SJSA1 (cell line): ENCODE results near the gene RPL9. TPM values are rescaled to one million over a fixed set of nuclear protein-coding genes. Genes with fewer than 3 reads are reported as not detected.

ENCODE experiments used
- DNase-seq, 2 experiments: peaks; one replicate each; pipeline ENCODE4 v3.0.0-alpha.2; 2015 to 2020; ENCODE audit warnings: low spot score in 2 of 2, low read depth in 1 of 2
- H3K27ac ChIP-seq: fragments of 250-450 bp; sonication (Bioruptor Pico); 2 replicates; pipeline ENCODE4 v1.5.1; 2020; ENCODE audit warnings: mild to moderate bottlenecking, moderate library complexity
- H3K27me3 ChIP-seq: fragments of 250-450 bp; sonication (Bioruptor Pico); replicated peaks from 2 replicates; pipeline ENCODE4 v1.5.1; 2020; ENCODE audit warnings: mild to moderate bottlenecking, moderate library complexity
- H3K36me3 ChIP-seq: fragments of 250-450 bp; sonication (Bioruptor Pico); 2 replicates; pipeline ENCODE4 v1.5.1; 2020; ENCODE audit warnings: mild to moderate bottlenecking
- H3K4me1 ChIP-seq: fragments of 250-450 bp; sonication (Bioruptor Pico); replicated peaks from 2 replicates; pipeline ENCODE4 v1.6.1; 2021; ENCODE audit warnings: mild to moderate bottlenecking
- H3K4me3 ChIP-seq: fragments of 250-450 bp; sonication (Bioruptor Pico); 2 replicates; pipeline ENCODE4 v1.5.1; 2020; ENCODE audit warnings: mild to moderate bottlenecking
- H3K9me3 ChIP-seq: fragments of 250-450 bp; sonication (Bioruptor Pico); replicated peaks from 2 replicates; pipeline ENCODE4 v1.5.1; 2020; ENCODE audit warnings: mild to moderate bottlenecking
- total RNA-seq: library from RNA; depleted of rRNA; stranded (reverse); fragments of >200 nt; shearing (Covaris generic); gene quantifications from 2 replicates; pipeline ENCODE4 v1.2.3, GENCODE V29; 2014

RPL9 gene
- total RNA-seq, 1 experiment from 2014 or later, result 1,737 TPM

DNA sequence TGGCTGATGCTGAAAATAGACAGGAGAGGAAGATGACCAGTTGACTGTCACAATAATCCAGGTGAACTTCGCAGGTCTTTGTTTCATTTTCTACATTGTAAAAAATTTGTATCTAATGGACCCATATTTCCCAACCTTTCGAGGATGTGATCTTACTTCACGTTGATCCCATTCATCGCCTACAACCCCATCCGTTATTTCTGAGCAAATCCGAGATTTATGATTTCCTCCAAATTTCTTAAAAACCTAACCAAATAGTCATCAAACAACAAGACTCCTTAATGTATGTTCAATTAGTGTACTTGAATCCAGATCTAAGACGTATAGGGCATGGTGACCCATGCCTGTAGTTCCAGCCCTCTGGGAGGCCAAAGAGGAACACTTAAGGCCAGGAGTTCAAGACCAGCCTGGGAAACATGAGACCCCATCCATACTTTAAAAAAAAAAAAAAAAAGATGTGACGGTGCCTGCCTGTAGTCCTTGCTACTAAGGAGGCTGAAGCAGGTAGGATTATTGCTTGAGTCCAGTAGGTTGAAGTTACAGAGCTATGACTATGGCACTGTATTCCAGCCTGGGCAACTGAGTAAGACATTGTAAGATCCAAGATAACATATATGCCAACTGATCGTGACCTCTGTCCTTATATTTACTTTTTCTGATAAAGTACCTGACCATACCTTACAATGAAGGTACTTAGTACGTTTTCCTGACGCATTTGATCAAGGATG is 5.7 kb downstream of the RPL9 start:
- Histone ChIP-seq H3K27me3 (no peaks in the 10 kb centered on the region), H3K9me3 (no peaks in the 10 kb centered on the region), H3K36me3 (peaks cover 68% of the 10 kb centered on the region), H3K27ac (no peak overlapping the region), H3K4me3 (no peak overlapping the region), H3K4me1 (peaks cover 7% of the 10 kb centered on the region)
- no peak for DNase-seq

- peaks cover 60% of the 10 kb centered on the region for H3K36me3 ChIP-seq
Measured at GRCh38 chr4:39452153-39452859, 6.4 kb downstream of the RPL9 start.

DNA sequence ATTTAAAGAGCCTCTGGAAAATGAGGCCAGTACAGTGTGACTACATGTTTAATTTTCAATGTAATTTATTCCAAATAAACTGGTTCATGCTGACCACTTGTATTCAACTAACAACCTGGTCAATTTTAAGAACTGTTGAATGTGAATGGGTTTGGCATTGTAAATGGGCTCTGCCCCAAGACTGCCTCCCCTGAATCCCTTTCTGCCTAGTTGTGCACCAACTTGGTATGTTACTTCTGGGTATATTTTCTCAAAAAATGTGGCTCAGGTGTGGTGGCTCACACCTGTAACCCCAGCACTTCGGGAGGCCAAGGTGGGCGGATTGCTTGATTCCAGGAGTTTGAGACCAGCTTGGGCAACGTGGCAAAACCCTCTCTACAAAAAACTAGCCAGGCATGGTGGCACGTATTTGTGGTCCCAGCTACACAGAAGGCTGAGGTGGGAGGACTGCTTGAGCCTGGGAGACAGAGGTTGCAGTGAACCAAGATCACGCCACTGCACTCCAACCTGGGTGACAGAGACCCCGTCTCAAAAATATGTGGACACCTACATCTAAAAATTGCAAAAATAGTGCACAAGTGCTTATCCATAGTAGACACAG is 7.2 kb downstream of the RPL9 start:
- no peaks in the 10 kb centered on the region for H3K27me3 ChIP-seq
- H3K27ac ChIP-seq, result no peak overlapping the region
- no peaks in the 10 kb centered on the region; the same call in 1 of the 2 replicates for H3K4me1 ChIP-seq
- H3K9me3 ChIP-seq, result no peaks in the 10 kb centered on the region
- DNase-seq, result no peak
- H3K4me3 ChIP-seq, result no peak overlapping the region
- H3K36me3 ChIP-seq, result peaks cover 53% of the 10 kb centered on the region

More at GRCh38 chr4:39452153-39452859, 6.4 kb downstream of the RPL9 start:
- DNase-seq, result no peak
- H3K4me1 ChIP-seq, result peaks cover under 1% of the 10 kb centered on the region
- H3K9me3 ChIP-seq, result no peaks in the 10 kb centered on the region
- no peak overlapping the region for H3K27ac ChIP-seq
- H3K27me3 ChIP-seq, result no peaks in the 10 kb centered on the region
- H3K4me3 ChIP-seq, result no peak overlapping the region

- H3K4me3 ChIP-seq, result no peak overlapping the region
- no peak overlapping the region for H3K27ac ChIP-seq
Measured at GRCh38 chr4:39450618-39451017, 8.1 kb downstream of the RPL9 start.

GRCh38 chr4:39446842-39447573 is 11.7 kb downstream of the RPL9 start:
- H3K36me3 ChIP-seq, result peaks cover 9% of the 10 kb centered on the region
- no peaks in the 10 kb centered on the region for H3K9me3 ChIP-seq
- H3K27me3 ChIP-seq, result no peaks in the 10 kb centered on the region
- no peak overlapping the region for H3K27ac ChIP-seq
- DNase-seq, result no peak
- no peaks in the 10 kb centered on the region for H3K4me1 ChIP-seq
- no peak overlapping the region for H3K4me3 ChIP-seq

More at GRCh38 chr4:39450618-39451017, 8.1 kb downstream of the RPL9 start:
- Histone ChIP-seq H3K36me3 (peaks cover 44% of the 10 kb centered on the region), H3K27me3 (no peaks in the 10 kb centered on the region), H3K4me1 (no peaks in the 10 kb centered on the region), H3K9me3 (no peaks in the 10 kb centered on the region)
- no peak for DNase-seq

GRCh38 chr4:39446483-39446841 is 12.3 kb downstream of the RPL9 start:
- Histone ChIP-seq H3K4me3 (no peak overlapping the region), H3K27me3 (no peaks in the 10 kb centered on the region)

GRCh38 chr4:39442998-39443397 is 15.7 kb downstream of the RPL9 start:
- Histone ChIP-seq H3K9me3 (no peaks in the 10 kb centered on the region), H3K27ac (no peak overlapping the region), H3K27me3 (no peaks in the 10 kb centered on the region), H3K36me3 (no peaks in the 10 kb centered on the region), H3K4me1 (no peaks in the 10 kb centered on the region), H3K4me3 (no peak overlapping the region)
- no peak for DNase-seq

More at GRCh38 chr4:39446483-39446841, 12.3 kb downstream of the RPL9 start:
- Histone ChIP-seq H3K27ac (no peak overlapping the region), H3K9me3 (no peaks in the 10 kb centered on the region), H3K4me1 (no peaks in the 10 kb centered on the region), H3K36me3 (peaks cover 4% of the 10 kb centered on the region)
- DNase-seq, result no peak

- Histone ChIP-seq H3K27me3 (no peaks in the 10 kb centered on the region), H3K4me1 (no peaks in the 10 kb centered on the region), H3K9me3 (no peaks in the 10 kb centered on the region), H3K36me3 (no peaks in the 10 kb centered on the region), H3K27ac (no peak overlapping the region), H3K4me3 (no peak overlapping the region)
- no peak for DNase-seq
Measured at GRCh38 chr4:39441593-39441992, 17.1 kb downstream of the RPL9 start.

DNA sequence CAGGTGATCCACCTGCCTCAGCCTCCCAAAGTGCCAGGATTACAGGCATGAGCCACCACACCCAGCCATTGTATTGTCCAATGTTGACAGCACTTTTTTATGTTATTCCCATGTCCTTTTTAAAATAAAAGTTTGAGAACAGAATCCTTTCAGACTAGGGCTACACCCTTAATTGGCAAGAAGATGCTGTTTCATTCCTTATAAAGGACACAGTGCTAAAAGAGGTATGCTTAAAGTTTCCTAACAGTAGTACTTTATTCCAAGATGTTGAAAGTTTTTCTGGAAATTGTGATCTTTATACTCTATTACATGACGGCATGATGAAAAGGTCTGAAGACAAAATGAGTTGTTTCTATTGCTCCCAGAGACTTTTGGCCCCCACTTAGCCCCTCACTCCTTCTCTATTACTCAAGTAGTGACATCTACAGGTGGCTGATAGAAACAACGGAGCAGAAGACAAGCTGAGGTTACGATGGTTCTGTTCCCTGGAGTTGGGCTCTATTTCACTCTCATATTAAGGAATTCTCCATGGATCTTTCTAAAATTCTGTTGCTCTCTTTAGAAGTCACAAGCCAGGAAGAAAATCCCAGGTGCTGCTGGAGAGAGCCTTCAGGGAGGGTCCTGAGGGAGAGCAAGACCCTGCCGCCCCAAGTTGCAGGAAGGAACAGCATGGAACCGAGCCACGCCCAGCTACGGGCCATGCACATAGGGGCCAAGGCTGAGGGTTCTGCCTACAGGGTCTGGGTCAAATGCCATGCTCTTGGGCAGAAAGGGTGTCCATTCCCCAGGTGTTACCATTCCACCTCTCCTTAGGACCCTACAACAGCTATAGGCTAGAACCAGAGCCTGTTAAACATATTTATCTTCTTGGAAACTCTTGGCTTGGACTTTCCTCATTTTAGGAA is 22.8 kb downstream of the RPL9 start:
- no peaks in the 10 kb centered on the region for H3K36me3 ChIP-seq
- H3K27ac ChIP-seq, result no peak overlapping the region
- no peak for DNase-seq
- H3K4me1 ChIP-seq, result no peaks in the 10 kb centered on the region
- H3K4me3 ChIP-seq, result no peak overlapping the region
- no peaks in the 10 kb centered on the region for H3K27me3 ChIP-seq
- no peaks in the 10 kb centered on the region for H3K9me3 ChIP-seq

DNA sequence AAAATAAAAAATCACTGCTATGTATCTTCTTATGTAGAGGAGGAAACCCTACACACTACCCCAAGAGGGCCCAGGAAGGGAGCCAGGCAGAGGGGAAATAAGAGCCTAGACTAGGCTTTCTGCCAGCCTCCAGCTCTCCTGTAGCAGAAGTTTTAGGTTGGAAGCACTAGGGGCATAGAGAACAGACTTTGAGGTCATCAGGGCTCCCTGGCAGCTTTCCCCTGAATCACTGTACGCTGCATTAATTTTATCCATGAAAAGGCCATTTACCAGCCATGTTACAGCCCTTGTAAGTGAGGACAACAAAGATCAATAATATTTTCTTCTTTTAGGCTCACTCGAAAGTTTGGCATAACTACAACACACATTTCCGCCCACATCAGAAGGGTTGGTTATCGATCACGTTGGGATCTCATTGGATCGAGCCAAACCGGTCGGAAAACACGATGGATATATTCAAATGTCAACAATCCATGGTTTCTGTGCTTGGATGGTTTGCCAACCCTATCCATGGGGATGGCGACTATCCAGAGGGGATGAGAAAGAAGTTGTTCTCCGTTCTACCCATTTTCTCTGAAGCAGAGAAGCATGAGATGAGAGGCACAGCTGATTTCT is 24.7 kb downstream of the RPL9 start:
- H3K36me3 ChIP-seq, result no peaks in the 10 kb centered on the region
- H3K4me1 ChIP-seq, result no peaks in the 10 kb centered on the region
- no peaks in the 10 kb centered on the region for H3K27me3 ChIP-seq
- H3K9me3 ChIP-seq, result no peaks in the 10 kb centered on the region
- no peak overlapping the region for H3K27ac ChIP-seq
- H3K4me3 ChIP-seq, result no peak overlapping the region
- DNase-seq, result no peak

DNA sequence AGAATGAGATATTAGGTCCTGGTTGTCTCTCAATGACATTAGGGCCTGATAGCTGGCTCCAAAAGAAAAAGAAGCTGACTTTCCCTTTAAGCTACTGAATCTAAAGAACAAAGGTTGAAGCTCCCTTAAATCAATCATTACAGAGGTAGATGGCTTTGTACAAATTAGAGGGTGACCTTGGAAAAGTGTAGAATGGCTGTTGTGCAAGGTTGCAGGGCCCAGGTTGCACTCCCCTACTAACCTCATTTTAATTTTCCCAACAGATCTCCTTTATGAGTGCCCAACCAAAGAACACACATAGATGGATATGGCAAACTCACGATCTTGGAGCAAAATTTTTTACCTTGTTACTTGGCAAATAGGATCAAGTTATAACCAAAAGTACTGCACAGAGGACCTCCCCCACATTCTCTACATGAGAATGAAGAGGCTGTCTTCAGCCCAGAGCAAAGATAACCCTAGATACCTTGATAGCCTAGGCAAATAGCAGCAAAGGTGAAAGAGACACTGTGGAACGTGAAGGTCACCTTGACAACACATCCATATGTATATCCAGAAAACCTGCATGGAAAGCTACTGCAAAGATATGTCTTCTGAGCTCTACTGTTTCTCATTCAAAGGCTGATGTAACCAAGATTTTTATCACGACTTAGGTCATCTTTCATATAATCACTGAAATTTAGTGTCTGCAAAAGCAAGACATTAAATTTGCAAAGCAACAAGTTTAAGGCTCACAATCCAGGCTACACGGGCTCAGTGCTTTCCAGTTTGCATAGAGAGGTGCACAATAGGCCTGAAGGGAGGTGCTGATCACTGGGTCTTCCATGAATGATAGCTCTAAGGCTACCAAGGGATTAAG is 29.0 kb downstream of the RPL9 start:
- Histone ChIP-seq H3K4me1 (no peaks in the 10 kb centered on the region), H3K27ac (no peak overlapping the region), H3K36me3 (no peaks in the 10 kb centered on the region), H3K9me3 (no peaks in the 10 kb centered on the region), H3K4me3 (no peak overlapping the region), H3K27me3 (no peaks in the 10 kb centered on the region)
- DNase-seq, result no peak

DNA sequence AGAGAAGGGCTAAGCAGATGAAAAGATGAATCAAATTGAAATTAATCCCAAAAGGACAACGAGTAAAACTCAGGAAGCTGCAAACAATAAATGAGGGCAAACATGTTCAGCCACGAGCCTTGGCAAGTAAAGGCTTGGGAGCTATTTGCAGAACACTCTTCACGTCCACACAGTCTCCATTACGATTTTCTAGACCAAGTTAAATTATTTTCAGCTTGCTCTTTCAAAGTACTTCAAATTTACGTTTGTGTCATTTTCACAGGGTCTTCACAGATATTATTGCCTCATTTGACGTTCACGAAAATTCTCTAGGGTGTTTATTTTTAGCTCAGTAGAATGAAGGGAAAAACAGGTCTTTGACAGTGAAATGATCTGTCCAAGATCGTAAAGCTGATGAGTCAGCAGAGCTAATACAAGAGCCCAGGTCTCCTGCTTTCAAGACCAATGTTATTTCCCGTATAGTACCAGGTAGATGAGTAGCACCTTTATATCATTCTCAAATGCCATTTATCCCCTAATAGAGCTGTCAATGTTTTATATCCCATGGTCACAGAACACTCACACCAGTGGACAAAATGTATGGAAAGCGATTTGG is 31.1 kb downstream of the RPL9 start:
- Histone ChIP-seq H3K36me3 (no peaks in the 10 kb centered on the region), H3K4me1 (no peaks in the 10 kb centered on the region), H3K4me3 (no peak overlapping the region), H3K27me3 (no peaks in the 10 kb centered on the region), H3K27ac (no peak overlapping the region), H3K9me3 (no peaks in the 10 kb centered on the region)
- DNase-seq, result no peak
